Measurements from ENCODE around the gene HPSE2. TPM values are rescaled to one million over a fixed set of nuclear protein-coding genes. Genes with fewer than 3 reads are reported as not detected.

The HPSE2 gene
- total and polyA plus RNA-seq, 2 of the 8 experiments (the other 6 are each of a cell fraction or from before 2014, with no cell fraction given): 0.41 to 0.58 TPM

DNA sequence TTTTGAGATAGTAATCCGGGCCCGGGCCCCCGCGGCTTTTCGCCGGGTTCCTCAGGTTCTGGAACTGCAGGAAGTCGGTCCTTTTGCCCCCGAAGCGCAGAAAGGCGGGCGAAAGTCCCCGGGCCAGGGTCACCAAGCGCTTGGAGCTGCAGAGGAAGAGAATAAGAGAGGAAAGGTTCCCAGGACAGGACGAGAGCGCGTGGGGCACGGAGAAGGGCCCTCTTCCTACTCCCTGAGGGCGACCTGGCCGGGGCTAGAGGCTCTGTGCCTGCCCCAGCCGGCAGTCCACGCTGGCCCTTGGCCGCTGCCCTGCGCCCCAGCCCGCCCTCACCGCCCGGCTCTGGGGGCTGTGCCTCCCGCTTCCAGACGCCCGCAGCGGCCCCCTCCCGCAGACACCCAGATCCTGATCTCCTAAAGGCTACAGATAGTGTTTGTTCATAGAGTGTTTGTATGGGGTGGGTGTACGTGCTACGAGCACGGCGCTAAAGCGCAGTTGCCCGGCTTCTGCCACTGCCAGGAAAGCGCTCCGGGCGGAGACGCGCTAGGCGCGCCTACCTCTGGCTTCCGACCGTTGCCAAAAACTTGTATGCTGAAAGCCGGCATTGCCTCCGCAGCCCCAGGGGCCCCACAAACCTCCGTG lies 3.2 kb downstream of the HPSE2 start:
- H3K56ac ChIP-seq (replicated peaks; ENCODE audit: insufficient read length, low read depth, low read length): no peak overlapping the region
- no peak overlapping the region for H3K4ac ChIP-seq (replicated peaks; ENCODE audit: insufficient read length, low read depth, low read length)
- no peak overlapping the region for H3K14ac ChIP-seq (ENCODE audit: insufficient read length)
- H3K9me3 ChIP-seq (ENCODE audit: insufficient read depth in 2 of 2, low read depth in 1 of 2, low read length in 1 of 2): no peaks in the 10 kb centered on the region
- no peak overlapping the region for H4K5ac ChIP-seq (ENCODE audit: insufficient read length, low read depth, low read length)
- peaks cover 36 to 78% (median 67%) of the 10 kb centered on the region in 4 experiments for H3K27me3 ChIP-seq (replicated peaks in 1 of 4; ENCODE audit: control insufficient read depth in 3 of 4, extremely low read depth in 1 of 4, insufficient read depth in 3 of 4, low read length in 3 of 4)
- no peak overlapping the region for H4K8ac ChIP-seq (ENCODE audit: extremely low read depth, insufficient read depth, low read length)
- peaks cover 32% of the 10 kb centered on the region for H3K23me2 ChIP-seq (ENCODE audit: low read depth, low read length)
- no peak overlapping the region for H2AK5ac ChIP-seq (ENCODE audit: low read depth, low read length)
- no peak overlapping the region for H2BK15ac ChIP-seq (ENCODE audit: low read length)
- peak in 1 of 2 experiments; percentile 75 for DNase-seq (ENCODE audit: low read depth in 1 of 2, low spot score in 2 of 2)
- no peak overlapping the region for H3K9ac ChIP-seq (replicated peaks in 1 of 4; ENCODE audit: extremely low read depth in 1 of 4, low read depth in 3 of 4, low read length in 3 of 4)
- no peak overlapping the region for H4K91ac ChIP-seq (replicated peaks; ENCODE audit: insufficient read length, low read length)
- H4K20me1 ChIP-seq (replicated peaks in 1 of 2; ENCODE audit: control insufficient read depth in 1 of 2, insufficient read depth in 2 of 2, low read length in 2 of 2): no peaks in the 10 kb centered on the region
- no peak overlapping the region for H2BK20ac ChIP-seq (ENCODE audit: low read length)
- no peak overlapping the region; the same call in 1 of the 2 replicates for H2AFZ ChIP-seq (ENCODE audit: low read length)
- H3K79me1 ChIP-seq (ENCODE audit: low read depth, low read length): no peaks in the 10 kb centered on the region
- no peaks in the 10 kb centered on the region for H3K79me2 ChIP-seq (ENCODE audit: control insufficient read depth in 1 of 2, insufficient read depth in 2 of 2, low read length in 2 of 2)
- peak overlapping the region; percentile 36 to 65 (median 46) for H3K4me3 ChIP-seq (ENCODE audit: extremely low read depth in 1 of 4, insufficient read depth in 2 of 4, low read depth in 3 of 4, low read length in 4 of 4)
- H2BK120ac ChIP-seq (replicated peaks; ENCODE audit: low read depth, low read length): no peak overlapping the region
- peak overlapping the region; percentile 38; the same call in 1 of the 2 replicates for H3K18ac ChIP-seq (ENCODE audit: extremely low read depth, low read length)
- H3K36me3 ChIP-seq (ENCODE audit: control insufficient read depth in 2 of 4, insufficient read depth in 4 of 4, low read length in 3 of 4): no peaks in the 10 kb centered on the region
- POLR2A ChIA-PET (ENCODE audit: partially characterized antibody): no interaction called here
- peak; percentile 50 for FAIRE-seq
- 2% methylated on average over 33 of the region's 49 CpGs; no CpG with 5 or more reads in 1 of the 2 experiments for WGBS, 2 experiments (ENCODE audit: extremely low coverage in 1 of 2, insufficient coverage in 1 of 2, insufficient read length in 1 of 2, insufficient replicate concordance in 2 of 2, low coverage in 1 of 2, low lambda C conversion rate in 2 of 2, missing lambda C conversion rate in 1 of 2)
- no peak overlapping the region for H2BK5ac ChIP-seq (ENCODE audit: low read depth, low read length)
- H2BK12ac ChIP-seq (ENCODE audit: low read depth, low read length): no peak overlapping the region; the same call in 1 of the 2 replicates
- H3K4me2 ChIP-seq (ENCODE audit: insufficient read depth in 1 of 2, low read depth in 2 of 2, low read length in 2 of 2): peak overlapping the region; percentile 97 to 99
- H3K4me1 ChIP-seq (replicated peaks in 1 of 4; ENCODE audit: control insufficient read depth in 3 of 4, insufficient read depth in 4 of 4, low read length in 3 of 4): peaks cover 8 to 35% (median 15%) of the 10 kb centered on the region in 4 experiments; a peak in 6 of 7 replicates
- no peak overlapping the region for H3K23ac ChIP-seq (ENCODE audit: insufficient read length)
- H3K27ac ChIP-seq (ENCODE audit: low read depth, low read length): no peak overlapping the region
- CTCF ChIA-PET (ENCODE audit: partially characterized antibody): interaction anchor here (0.9 to 1.8 kb wide), 3 partner anchors 11 to 191 kb away, joined by 3 to 4 read pairs (median 3); no protein-coding TSS in a partner anchor
- TF ChIP-seq RBBP5 (IDR thresholded peaks at IDR 0.05; ENCODE audit: borderline replicate concordance, low read depth, low read length): peak; percentile 49; the same call in 1 of the 2 replicates
- TF ChIP-seq KDM4A (IDR thresholded peaks at IDR 0.05; ENCODE audit: low read depth, low read length, severe bottlenecking): peak; percentile 39
- TF ChIP-seq TBP (IDR thresholded peaks at IDR 0.05; ENCODE audit: low read depth, low read length): peak; percentile 26; the same call in 1 of the 2 replicates
- no peak for TF ChIP-seq SIRT6 (IDR thresholded peaks at IDR 0.05; ENCODE audit: low read length)
- peak; percentile 70; the same call in 1 of the 2 replicates for TF ChIP-seq SUZ12 (IDR thresholded peaks at IDR 0.05; ENCODE audit: low read length)
- TF ChIP-seq TAF1 (IDR thresholded peaks at IDR 0.05; ENCODE audit: low read depth, low read length): 0 out of 2 replicates have a peak, but pooled peaks have one; percentile 14
- TF ChIP-seq TCF12 (IDR thresholded peaks at IDR 0.05; ENCODE audit: low read depth, low read length): no peak
- TF ChIP-seq, protein P1, sequence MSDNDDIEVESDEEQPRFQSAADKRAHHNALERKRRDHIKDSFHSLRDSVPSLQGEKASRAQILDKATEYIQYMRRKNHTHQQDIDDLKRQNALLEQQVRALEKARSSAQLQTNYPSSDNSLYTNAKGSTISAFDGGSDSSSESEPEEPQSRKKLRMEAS (IDR thresholded peaks at IDR 0.05): 0 out of 2 replicates have a peak, but pooled peaks have one; percentile 8
- TF ChIP-seq EZH2 (IDR thresholded peaks at IDR 0.05; ENCODE audit: low read depth, low read length, severe bottlenecking): peak; percentile 43

All from H1 (cell line).